Endometrium (tissue), 2 donors: ENCODE measurements around the gene ISCU.
A peak's percentile ranks its signal among the peaks of the same experiment; 100 is the strongest.
"Not testable (repeated sequence)": the region's sequence is repeated elsewhere in the genome, so short reads cannot be mapped to it uniquely, and the experiment has no call there.

ENCODE experiments used
- FAIRE-seq: peaks from 2 replicates; lab custom pipeline; 2012; peaks lifted over from hg19 to GRCh38; lab: Jason Lieb, UNC
- donor health status: control.
- donor health status: control.

The ISCU gene

GRCh38 chr12:108571609-108572165 lies 9.3 kb downstream of the ISCU start:
- FAIRE-seq: no peak

- FAIRE-seq: no peak
Observed at GRCh38 chr12:108572166-108572790, 9.9 kb downstream of the ISCU start.

- FAIRE-seq: no peak
Observed at GRCh38 chr12:108573317-108573716, 10.9 kb downstream of the ISCU start.

GRCh38 chr12:108574276-108574675 lies 11.9 kb downstream of the ISCU start:
- FAIRE-seq: not testable (repeated sequence)

GRCh38 chr12:108575199-108575912 lies 13.0 kb downstream of the ISCU start:
- no peak for FAIRE-seq

- no peak for FAIRE-seq
Observed at GRCh38 chr12:108576660-108577234, 14.4 kb downstream of the ISCU start.

GRCh38 chr12:108577458-108577857 lies 15.1 kb downstream of the ISCU start:
- FAIRE-seq: no peak

- FAIRE-seq: no peak
Observed at GRCh38 chr12:108578264-108578663, 15.9 kb downstream of the ISCU start.

- FAIRE-seq: no peak
Observed at GRCh38 chr12:108578813-108579212, 16.4 kb downstream of the ISCU start.

GRCh38 chr12:108580531-108580930 lies 18.1 kb downstream of the ISCU start:
- no peak for FAIRE-seq

GRCh38 chr12:108581311-108582227 lies 19.2 kb downstream of the ISCU start:
- FAIRE-seq: no peak

GRCh38 chr12:108582509-108582908 lies 20.1 kb downstream of the ISCU start:
- no peak for FAIRE-seq

GRCh38 chr12:108582978-108583770 lies 20.8 kb downstream of the ISCU start:
- no peak for FAIRE-seq

- FAIRE-seq: no peak
Observed at GRCh38 chr12:108583991-108584390, 21.6 kb downstream of the ISCU start.

- FAIRE-seq: no peak
Observed at GRCh38 chr12:108584456-108585065, 22.2 kb downstream of the ISCU start.

- FAIRE-seq: no peak
Observed at GRCh38 chr12:108585864-108586263, 23.5 kb downstream of the ISCU start.

GRCh38 chr12:108586306-108586705 lies 23.9 kb downstream of the ISCU start:
- no peak for FAIRE-seq

GRCh38 chr12:108587826-108588225 lies 25.4 kb downstream of the ISCU start:
- FAIRE-seq: no peak

GRCh38 chr12:108589028-108589839 lies 26.8 kb downstream of the ISCU start:
- FAIRE-seq: peak; percentile 60

- no peak for FAIRE-seq
Observed at GRCh38 chr12:108589840-108590229, 27.4 kb downstream of the ISCU start.
